ENCODE results near the gene SLC47A1.

Gene SLC47A1

GRCh38 chr17:19619705-19620325, 86.2 kb downstream of the SLC47A1 start:
- H3K36me3 ChIP-seq (ENCODE audit: low read depth): no peaks in the 10 kb centered on the region
- no peak for DNase-seq (ENCODE audit: low spot score)

DNA sequence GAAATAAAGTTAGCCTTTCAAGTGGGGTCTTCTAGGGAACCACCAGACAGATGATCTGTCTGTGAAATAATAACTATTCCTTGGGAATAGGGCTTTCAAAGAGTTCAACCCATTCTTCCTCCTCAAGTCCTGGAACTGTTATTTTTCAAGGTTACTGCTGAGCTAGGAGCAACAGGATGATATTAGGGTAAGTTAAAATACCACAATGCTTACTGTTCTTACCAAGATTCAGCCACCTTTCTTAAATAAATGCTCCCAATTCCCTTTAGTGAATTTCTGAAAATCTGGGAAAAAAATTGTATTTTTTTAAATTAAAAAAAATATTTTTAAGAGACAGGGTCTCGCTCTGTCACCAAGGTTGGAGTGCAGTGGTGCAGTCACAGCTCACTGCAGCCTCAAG, 88.0 kb downstream of the SLC47A1 start:
- TF ChIP-seq, protein P1, sequence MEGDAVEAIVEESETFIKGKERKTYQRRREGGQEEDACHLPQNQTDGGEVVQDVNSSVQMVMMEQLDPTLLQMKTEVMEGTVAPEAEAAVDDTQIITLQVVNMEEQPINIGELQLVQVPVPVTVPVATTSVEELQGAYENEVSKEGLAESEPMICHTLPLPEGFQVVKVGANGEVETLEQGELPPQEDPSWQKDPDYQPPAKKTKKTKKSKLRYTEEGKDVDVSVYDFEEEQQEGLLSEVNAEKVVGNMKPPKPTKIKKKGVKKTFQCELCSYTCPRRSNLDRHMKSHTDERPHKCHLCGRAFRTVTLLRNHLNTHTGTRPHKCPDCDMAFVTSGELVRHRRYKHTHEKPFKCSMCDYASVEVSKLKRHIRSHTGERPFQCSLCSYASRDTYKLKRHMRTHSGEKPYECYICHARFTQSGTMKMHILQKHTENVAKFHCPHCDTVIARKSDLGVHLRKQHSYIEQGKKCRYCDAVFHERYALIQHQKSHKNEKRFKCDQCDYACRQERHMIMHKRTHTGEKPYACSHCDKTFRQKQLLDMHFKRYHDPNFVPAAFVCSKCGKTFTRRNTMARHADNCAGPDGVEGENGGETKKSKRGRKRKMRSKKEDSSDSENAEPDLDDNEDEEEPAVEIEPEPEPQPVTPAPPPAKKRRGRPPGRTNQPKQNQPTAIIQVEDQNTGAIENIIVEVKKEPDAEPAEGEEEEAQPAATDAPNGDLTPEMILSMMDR (IDR thresholded peaks at IDR 0.05; ENCODE audit: poor library complexity, severe bottlenecking): no peak
- peaks cover 3% of the 10 kb centered on the region for H3K9me3 ChIP-seq (ENCODE audit: severe bottlenecking)
- no peak for DNase-seq (ENCODE audit: low spot score)
- H3K36me3 ChIP-seq (ENCODE audit: low read depth): no peaks in the 10 kb centered on the region
- no peak for ATAC-seq (ENCODE audit: low read depth)
- no peaks in the 10 kb centered on the region for H3K4me1 ChIP-seq (ENCODE audit: insufficient read depth, poor library complexity, severe bottlenecking)
- H3K27ac ChIP-seq (ENCODE audit: poor library complexity, severe bottlenecking): no peak overlapping the region
- H3K4me3 ChIP-seq (ENCODE audit: severe bottlenecking): no peak overlapping the region
- H3K27me3 ChIP-seq (ENCODE audit: insufficient read depth, poor library complexity, severe bottlenecking): no peaks in the 10 kb centered on the region

More at GRCh38 chr17:19619705-19620325, 86.2 kb downstream of the SLC47A1 start:
- Histone ChIP-seq H3K9me3 (ENCODE audit: severe bottlenecking) (peaks cover 3% of the 10 kb centered on the region), H3K4me3 (ENCODE audit: severe bottlenecking) (no peak overlapping the region), H3K27me3 (ENCODE audit: insufficient read depth, poor library complexity, severe bottlenecking) (no peaks in the 10 kb centered on the region), H3K27ac (ENCODE audit: poor library complexity, severe bottlenecking) (no peak overlapping the region), H3K4me1 (ENCODE audit: insufficient read depth, poor library complexity, severe bottlenecking) (no peaks in the 10 kb centered on the region)
- TF ChIP-seq, protein P1 (IDR thresholded peaks at IDR 0.05; ENCODE audit: poor library complexity, severe bottlenecking): no peak
- no peak for ATAC-seq (ENCODE audit: low read depth)

GRCh38 chr17:19626079-19626478, 92.4 kb downstream of the SLC47A1 start:
- Histone ChIP-seq H3K4me3 (ENCODE audit: severe bottlenecking) (no peak overlapping the region), H3K36me3 (ENCODE audit: low read depth) (no peaks in the 10 kb centered on the region), H3K9me3 (ENCODE audit: severe bottlenecking) (no peaks in the 10 kb centered on the region), H3K27me3 (ENCODE audit: insufficient read depth, poor library complexity, severe bottlenecking) (no peaks in the 10 kb centered on the region), H3K4me1 (ENCODE audit: insufficient read depth, poor library complexity, severe bottlenecking) (no peaks in the 10 kb centered on the region), H3K27ac (ENCODE audit: poor library complexity, severe bottlenecking) (no peak overlapping the region)
- no peak for ATAC-seq (ENCODE audit: low read depth)
- TF ChIP-seq, protein P1 (IDR thresholded peaks at IDR 0.05; ENCODE audit: poor library complexity, severe bottlenecking): no peak
- no peak for DNase-seq (ENCODE audit: low spot score)

Data from RWPE2 (cell line).